ENCODE measurements around the gene CCDC73.
"Not testable (repeated sequence)": the region's sequence is repeated elsewhere in the genome, so short reads cannot be mapped to it uniquely, and the experiment has no call there.

Gene CCDC73

GRCh38 chr11:32774081-32774480 lies 20.4 kb downstream of the CCDC73 start:
- no peak for DNase-seq (ENCODE audit: low spot score)
- no peak for TF ChIP-seq CTCF (IDR thresholded peaks at IDR 0.05; ENCODE audit: extremely low read depth, insufficient read depth, missing control alignments)
- in situ Hi-C loops (cut with MboI; ENCODE audit: low pct_unique_long_range_greater_than_20kb, low sequenced_read_pairs, unreplicated experiment), result no loop called here

- in situ Hi-C loops (cut with MboI; ENCODE audit: low pct_unique_long_range_greater_than_20kb, low sequenced_read_pairs, unreplicated experiment), result no loop called here
- TF ChIP-seq CTCF (IDR thresholded peaks at IDR 0.05; ENCODE audit: extremely low read depth, insufficient read depth, missing control alignments), result no peak
- no peak for DNase-seq (ENCODE audit: low spot score)
These were observed 21.7 kb downstream of the CCDC73 start for GRCh38 chr11:32772731-32773130.

- DNase-seq (ENCODE audit: low spot score); in situ Hi-C loops (cut with MboI; ENCODE audit: low pct_unique_long_range_greater_than_20kb, low sequenced_read_pairs, unreplicated experiment): not testable (repeated sequence)
These were observed 32.7 kb downstream of the CCDC73 start for GRCh38 chr11:32761774-32762173.

- no peak for TF ChIP-seq CTCF (IDR thresholded peaks at IDR 0.05; ENCODE audit: extremely low read depth, insufficient read depth, missing control alignments)
- in situ Hi-C loops (cut with MboI; ENCODE audit: low pct_unique_long_range_greater_than_20kb, low sequenced_read_pairs, unreplicated experiment), result no loop called here
- DNase-seq (ENCODE audit: low spot score), result no peak
These were observed 36.2 kb downstream of the CCDC73 start for GRCh38 chr11:32758291-32758690.

- DNase-seq (ENCODE audit: low spot score), result not testable (repeated sequence)
- in situ Hi-C loops (cut with MboI; ENCODE audit: low pct_unique_long_range_greater_than_20kb, low sequenced_read_pairs, unreplicated experiment), result loop anchor here (5.0 kb wide), 1 partner anchor 34 kb away; no protein-coding TSS in a partner anchor
These were observed 41.3 kb downstream of the CCDC73 start for GRCh38 chr11:32753181-32753580.

GRCh38 chr11:32752001-32752400 lies 42.5 kb downstream of the CCDC73 start:
- no peak for TF ChIP-seq CTCF (IDR thresholded peaks at IDR 0.05; ENCODE audit: extremely low read depth, insufficient read depth, missing control alignments)
- in situ Hi-C loops (cut with MboI; ENCODE audit: low pct_unique_long_range_greater_than_20kb, low sequenced_read_pairs, unreplicated experiment), result loop anchor here (5.0 kb wide), 1 partner anchor 35 kb away; no protein-coding TSS in a partner anchor
- no peak for DNase-seq (ENCODE audit: low spot score)

- in situ Hi-C loops (cut with MboI; ENCODE audit: low pct_unique_long_range_greater_than_20kb, low sequenced_read_pairs, unreplicated experiment), result loop anchor here (5.0 kb wide), 1 partner anchor 36 kb away; no protein-coding TSS in a partner anchor
- no peak for DNase-seq (ENCODE audit: low spot score)
- TF ChIP-seq CTCF (IDR thresholded peaks at IDR 0.05; ENCODE audit: extremely low read depth, insufficient read depth, missing control alignments), result no peak
These were observed 43.1 kb downstream of the CCDC73 start for GRCh38 chr11:32751381-32751780.

- TF ChIP-seq CTCF (IDR thresholded peaks at IDR 0.05; ENCODE audit: extremely low read depth, insufficient read depth, missing control alignments), result no peak
- in situ Hi-C loops (cut with MboI; ENCODE audit: low pct_unique_long_range_greater_than_20kb, low sequenced_read_pairs, unreplicated experiment), result no loop called here
- DNase-seq (ENCODE audit: low spot score), result no peak
These were observed 64.5 kb downstream of the CCDC73 start for GRCh38 chr11:32729976-32730375.
